A549 (cell line): ENCODE measurements around the gene LRRC14B. TPM values are rescaled to one million over a fixed set of nuclear protein-coding genes. Genes with fewer than 3 reads are reported as not detected.

Experiments
- ATAC-seq, 2 experiments: fragments of 200-7000 bp in 1 of 2; fragments of >200 bp in 1 of 2; cut with Nextera tagmentation in 1 of 2; cut with Tn5 transposase in 1 of 2; 3 replicates each; pipeline versions ENCODE4 v1.8.0 to v1.9.1; 2018 to 2020; ENCODE audit warnings: mild to moderate bottlenecking in 1 of 2, moderate library complexity in 1 of 2
- CTCF ChIA-PET: fragments of 300-600 bp; sonication (Branson Sonifier 250); formaldehyde crosslinking; extraction: SDS; loops from one replicate; lab custom pipeline; 2021; ENCODE audit warnings: antibody characterized with exemption, inconsistent platforms; lab: Yijun Ruan, JAX
- POLR2A ChIA-PET: fragments of 350-600 bp; formaldehyde crosslinking; extraction: SDS; loops from one replicate; lab custom pipeline; 2021; ENCODE audit warnings: antibody characterized with exemption, inconsistent platforms; lab: Yijun Ruan, JAX
- DNase-seq, 2 experiments: peaks; one replicate each; pipeline versions ENCODE4 v3.0.0 to v3.0.0-alpha.2; 2011 to 2016; ENCODE audit warnings: low read depth in 1 of 2, low spot score in 1 of 2
- FAIRE-seq: peaks from 2 replicates; lab custom pipeline; 2011; peaks lifted over from hg19 to GRCh38; lab: Jason Lieb, UNC
- H3K27ac ChIP-seq, 2 experiments: fragments of >200 bp; sonication (Bioruptor Twin); formaldehyde crosslinking; 3 replicates each; pipeline ENCODE4 v1.5.1; 2016 to 2017
- H3K4me1 ChIP-seq: fragments of >200 bp; sonication (Bioruptor Twin); formaldehyde crosslinking; 3 replicates; pipeline ENCODE4 v1.6.1; 2016
- H3K4me2 ChIP-seq: fragments of >200 bp; sonication (Bioruptor Twin); formaldehyde crosslinking; 3 replicates; pipeline ENCODE4 v1.6.1; 2016
- H3K4me3 ChIP-seq: fragments of >200 bp; sonication (Bioruptor Twin); formaldehyde crosslinking; 3 replicates; pipeline ENCODE4 v1.5.1; 2016
- H3K9me3 ChIP-seq: fragments of >200 bp; sonication (Bioruptor Twin); formaldehyde crosslinking; 3 replicates; pipeline ENCODE4 v1.6.1; 2016
- BCL3 ChIP-seq: fragments of >200 bp; sonication (Bioruptor Twin); formaldehyde crosslinking; IDR thresholded peaks from 3 replicates; pipeline ENCODE4 v1.6.1; 2016
- CEBPB ChIP-seq, 2 experiments: fragments of >200 bp in 1 of 2; sonication (Bioruptor Twin) in 1 of 2; formaldehyde crosslinking in 1 of 2; IDR thresholded peaks; 2 replicates each; pipeline ENCODE4 v1.6.1; 2012 to 2016
- CHD4 ChIP-seq: fragments of 200-600 bp; sonication (generic); IDR thresholded peaks from 2 replicates; pipeline ENCODE4 v1.6.1; 2016; ENCODE audit warnings: antibody characterized with exemption, mild to moderate bottlenecking, borderline replicate concordance
- CTCF ChIP-seq: fragments of >200 bp; sonication (Bioruptor Twin); formaldehyde crosslinking; IDR thresholded peaks from 3 replicates; pipeline ENCODE4 v1.5.1; 2016
- EHF ChIP-seq: fragments of 250-450 bp; sonication (Bioruptor Pico); IDR thresholded peaks from 2 replicates; pipeline ENCODE4 v1.5.0; 2020; ENCODE audit warnings: mild to moderate bottlenecking
- EP300 ChIP-seq, 2 experiments: fragments of >200 bp; sonication (Bioruptor Twin); formaldehyde crosslinking; IDR thresholded peaks; 2 replicates in 1 of 2; 3 replicates in 1 of 2; pipeline ENCODE4 v1.6.1; 2016 to 2017
- ESRRA ChIP-seq: fragments of 150-350 bp; IDR thresholded peaks from 2 replicates; pipeline ENCODE4 v1.6.1; 2014; ENCODE audit warnings: mild to moderate bottlenecking, low read length, borderline replicate concordance
- FOSB ChIP-seq: fragments of 250-450 bp; sonication (Bioruptor Pico); IDR thresholded peaks from 2 replicates; pipeline ENCODE4 v1.5.0; 2020; ENCODE audit warnings: mild to moderate bottlenecking, moderate library complexity
- FOXS1 ChIP-seq: fragments of 250-450 bp; sonication (Bioruptor Pico); IDR thresholded peaks from 2 replicates; pipeline ENCODE4 v1.5.0; 2020; ENCODE audit warnings: mild to moderate bottlenecking, moderate library complexity
- HDAC2 ChIP-seq: fragments of 200-600 bp; sonication (generic); IDR thresholded peaks from 2 replicates; pipeline ENCODE4 v1.6.1; 2016
- HES2 ChIP-seq: fragments of >200 bp; sonication (Bioruptor Twin); formaldehyde crosslinking; IDR thresholded peaks from 2 replicates; pipeline ENCODE4 v1.6.1; 2016
- HMGXB4 ChIP-seq: fragments of 250-450 bp; sonication (Bioruptor Pico); IDR thresholded peaks from 2 replicates; pipeline ENCODE4 v1.5.0; 2021; ENCODE audit warnings: mild to moderate bottlenecking, moderate library complexity, borderline replicate concordance
- HOXA7 ChIP-seq: fragments of 250-450 bp; sonication (Bioruptor Pico); IDR thresholded peaks from 2 replicates; pipeline ENCODE4 v1.5.0; 2020; ENCODE audit warnings: mild to moderate bottlenecking, moderate library complexity
- HOXB13 ChIP-seq: fragments of 250-450 bp; sonication (Bioruptor Pico); IDR thresholded peaks from 2 replicates; pipeline ENCODE4 v1.5.0; 2020; ENCODE audit warnings: low read depth, mild to moderate bottlenecking, moderate library complexity
- MAFK ChIP-seq: fragments of 450-650 bp; IDR thresholded peaks from 2 replicates; pipeline ENCODE4 v1.6.1; 2014; ENCODE audit not compliant: partially characterized antibody
- MYC ChIP-seq: IDR thresholded peaks from 2 replicates; pipeline ENCODE4 v1.6.1; 2012; ENCODE audit warnings: mild to moderate bottlenecking, inconsistent platforms, low read length, improper control_type of control experiment, borderline replicate concordance
- RAD21 ChIP-seq, 2 experiments: fragments of >200 bp in 1 of 2; sonication (Bioruptor Twin) in 1 of 2; formaldehyde crosslinking in 1 of 2; IDR thresholded peaks in 1 of 2; conservative IDR thresholded peaks in 1 of 2; 2 replicates in 1 of 2; 3 replicates in 1 of 2; pipeline ENCODE4 v1.6.1; 2012 to 2018; ENCODE audit warnings: inconsistent platforms in 1 of 2
- RNF2 ChIP-seq: fragments of 200-600 bp; sonication (generic); IDR thresholded peaks from 2 replicates; pipeline ENCODE4 v1.6.1; 2016; ENCODE audit warnings: low read depth, mild to moderate bottlenecking, antibody characterized with exemption, moderate library complexity, borderline replicate concordance
- SMC3 ChIP-seq: fragments of >200 bp; sonication (Bioruptor Twin); formaldehyde crosslinking; IDR thresholded peaks from 3 replicates; pipeline ENCODE4 v1.6.1; 2018; ENCODE audit warnings: inconsistent platforms
- TP53 ChIP-seq: fragments of 250-450 bp; sonication (Bioruptor Pico); IDR thresholded peaks from 2 replicates; pipeline ENCODE4 v1.5.0; 2021; ENCODE audit warnings: mild to moderate bottlenecking, moderate library complexity
- USF2 ChIP-seq: fragments of 450-650 bp; IDR thresholded peaks from 2 replicates; pipeline ENCODE4 v1.6.1; 2014; ENCODE audit warnings: antibody characterized with exemption
- ZC3H11A ChIP-seq: fragments of 450-650 bp; IDR thresholded peaks from 2 replicates; pipeline ENCODE4 v1.6.1; 2014; ENCODE audit warnings: antibody characterized with exemption, mild to moderate bottlenecking
- ZFP36 ChIP-seq: fragments of 450-650 bp; IDR thresholded peaks from 2 replicates; pipeline ENCODE4 v1.6.1; 2014; ENCODE audit warnings: borderline replicate concordance; ENCODE audit not compliant: partially characterized antibody
- ZSCAN20 ChIP-seq: fragments of 250-450 bp; sonication (Bioruptor Pico); IDR thresholded peaks from 2 replicates; pipeline ENCODE4 v1.8.0; 2022; ENCODE audit warnings: mild to moderate bottlenecking, moderate library complexity
- WGBS: methylation state at CpG from one replicate; pipeline ENCODE4 v1.1.6; 2017; ENCODE audit errors: missing lambda C conversion rate; 5-methylcytosine and 5-hydroxymethylcytosine counted together
- polyA plus RNA-seq, 4 experiments: library from polyadenylated mRNA; depleted of rRNA in 3 of 4; stranded (reverse); fragments of >200 nt; fragmentation: RNase III in 1 of 4; extraction: RNeasy Plus Mini Kit Qiagen cat#74134 plus additional on column Dnase treatment in 1 of 4; gene quantifications; 2 replicates in 3 of 4; 3 replicates in 1 of 4; pipeline ENCODE4 v1.2.3, GENCODE V29; 2011 to 2017

The LRRC14B gene
- polyA plus RNA-seq, 2 of the 4 experiments (the other 2 are of a cell fraction): not detected

- Histone ChIP-seq H3K4me1 (no peaks in the 10 kb centered on the region), H3K27ac (no peak overlapping the region), H3K4me2 (no peak overlapping the region), H3K4me3 (no peak overlapping the region), H3K9me3 (no peaks in the 10 kb centered on the region)
- 78% methylated on average over 8 of the region's 9 CpGs for WGBS
- ATAC-seq (no peak), FAIRE-seq (no peak), DNase-seq (no peak)
- ChIA-PET CTCF (interaction anchor here (2.9 kb wide), 1 partner anchor 10 kb away, joined by 12 read pairs; no protein-coding TSS in a partner anchor), POLR2A (no interaction called here)
- TF ChIP-seq RNF2 (no peak), SMC3 (no peak), ZSCAN20 (no peak), CHD4 (no peak), FOXS1 (CRISPR knock-in tag) (no peak), HDAC2 (no peak), TP53 (CRISPR knock-in tag) (no peak), CEBPB (IDR thresholded peaks at IDR 0.05) (no peak), ESRRA (no peak), EHF (no peak), HMGXB4 (CRISPR knock-in tag) (no peak), MYC (no peak), FOSB (no peak), HOXB13 (no peak), ZFP36 (no peak), EP300 (IDR thresholded peaks at IDR 0.05) (no peak), CTCF (no peak)
- TF ChIP-seq, all 56 proteins: peak for 0
Measured at GRCh38 chr5:179401-179800, 11.9 kb upstream of the LRRC14B start.

GRCh38 chr5:180286-180918 is 10.9 kb upstream of the LRRC14B start:
- 66% methylated on average over 12 of the region's 13 CpGs for WGBS

More at GRCh38 chr5:180286-180918, 10.9 kb upstream of the LRRC14B start:
- Histone ChIP-seq H3K4me2 (no peak overlapping the region), H3K4me3 (no peak overlapping the region), H3K4me1 (no peaks in the 10 kb centered on the region), H3K27ac (no peak overlapping the region), H3K9me3 (no peaks in the 10 kb centered on the region)
- FAIRE-seq (no peak), DNase-seq (no peak), ATAC-seq (no peak)
- TF ChIP-seq BCL3: no peak
- no peak for TF ChIP-seq HDAC2
- TF ChIP-seq MAFK: no peak
- no peak for TF ChIP-seq HES2
- TF ChIP-seq FOXS1 (CRISPR knock-in tag): no peak
- TF ChIP-seq HOXA7 (CRISPR knock-in tag): no peak
- TF ChIP-seq RAD21 (conservative IDR thresholded peaks at IDR 0.05 in 1 of 2, IDR thresholded peaks at IDR 0.05 in 1 of 2): no peak
- no peak for TF ChIP-seq USF2
- TF ChIP-seq ZC3H11A: no peak
- TF ChIP-seq MYC: no peak
- TF ChIP-seq ZSCAN20: no peak
- CTCF ChIA-PET: interaction anchor here (0.9 to 2.9 kb wide), 5 partner anchors 9 to 27 kb away, joined by 3 to 12 read pairs (median 3); partner anchors contain the start of gene LRRC14B
- POLR2A ChIA-PET: no interaction called here
